GM18861 (cell line): ENCODE data around the gene CSAD.

ENCODE experiments used
- ATAC-seq: cut with Tn5 transposase; IDR thresholded peaks from one replicate; pipeline ENCODE4 v1.9.1; 2021; ENCODE audit not compliant: unreplicated experiment

The CSAD gene

GRCh38 chr12:53200107-53200457 is 19.4 kb upstream of the CSAD start:
- no peak for ATAC-seq

GRCh38 chr12:53199700-53200099 is 19.0 kb upstream of the CSAD start:
- ATAC-seq, result no peak

DNA sequence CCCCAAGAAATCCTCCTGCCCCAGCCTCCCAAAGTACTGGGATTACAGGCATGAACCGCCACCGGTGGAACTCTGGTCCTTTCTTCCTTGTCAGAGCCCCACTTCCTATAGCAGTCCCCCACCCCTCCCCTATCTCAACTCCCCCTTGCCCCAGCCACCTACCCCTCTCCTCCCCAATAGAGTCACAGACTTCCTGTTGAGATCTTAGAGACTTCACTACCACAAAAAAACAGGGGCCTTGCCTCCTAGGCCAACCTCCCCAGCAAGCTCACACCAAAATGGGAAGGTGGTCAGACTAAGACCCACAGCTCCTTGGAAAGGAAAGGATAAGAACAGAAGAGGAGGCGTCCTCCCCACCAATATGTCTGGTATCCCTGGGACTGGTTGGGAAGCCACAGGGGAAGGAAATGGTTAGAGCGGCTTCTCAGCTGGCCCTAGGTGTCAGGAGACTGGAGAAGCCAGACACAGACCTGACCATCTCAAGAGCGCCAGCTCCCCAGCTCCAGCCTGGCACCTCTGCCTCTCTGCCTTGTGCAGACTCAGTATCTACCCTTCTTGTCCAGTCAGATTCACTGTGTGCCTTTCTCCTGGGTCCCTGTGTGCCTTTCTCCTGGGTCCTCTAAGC is 17.9 kb upstream of the CSAD start:
- ATAC-seq, result no peak

DNA sequence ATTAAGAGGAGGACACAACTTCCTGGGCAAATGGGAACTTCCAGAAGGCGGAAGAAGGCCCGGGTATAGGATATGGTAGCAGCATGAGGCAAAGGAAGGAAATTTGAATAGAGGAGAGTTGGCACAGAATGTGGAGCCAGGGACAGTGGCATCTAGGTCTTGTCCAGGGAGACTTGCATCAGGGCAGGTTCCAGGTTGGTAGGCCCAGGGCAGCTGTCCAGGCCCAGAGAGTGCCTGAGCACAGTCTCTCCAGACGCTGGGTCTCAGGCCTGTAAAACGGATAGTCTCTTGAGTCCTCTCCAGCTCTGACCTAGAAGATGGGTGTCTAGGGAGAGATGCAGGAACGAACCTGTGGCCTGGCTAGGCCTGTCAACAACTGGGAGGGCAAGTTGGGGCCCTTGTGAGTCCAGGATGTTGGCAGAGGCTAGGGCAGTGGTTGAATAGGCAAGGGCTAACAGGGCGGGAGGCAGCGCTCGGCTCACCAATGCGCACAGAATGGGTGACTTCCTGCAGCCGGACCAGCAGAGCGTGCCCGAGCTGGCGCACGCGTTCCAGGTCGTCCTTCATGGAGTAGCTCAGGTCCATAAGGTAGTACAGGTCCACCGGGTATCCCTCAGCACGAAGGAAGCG is 16.4 kb upstream of the CSAD start:
- ATAC-seq, result no peak

- no peak for ATAC-seq
These were observed 15.8 kb upstream of the CSAD start for GRCh38 chr12:53196486-53196885.

GRCh38 chr12:53195516-53196420 is 15.0 kb upstream of the CSAD start:
- no peak for ATAC-seq

- ATAC-seq, result no peak
These were observed 14.2 kb upstream of the CSAD start for GRCh38 chr12:53194973-53195372.

- ATAC-seq, result no peak
These were observed 13.4 kb upstream of the CSAD start for GRCh38 chr12:53193985-53194716.

- ATAC-seq, result no peak
These were observed 12.3 kb upstream of the CSAD start for GRCh38 chr12:53193040-53193439.

GRCh38 chr12:53192531-53193021 is 11.9 kb upstream of the CSAD start:
- ATAC-seq, result no peak

DNA sequence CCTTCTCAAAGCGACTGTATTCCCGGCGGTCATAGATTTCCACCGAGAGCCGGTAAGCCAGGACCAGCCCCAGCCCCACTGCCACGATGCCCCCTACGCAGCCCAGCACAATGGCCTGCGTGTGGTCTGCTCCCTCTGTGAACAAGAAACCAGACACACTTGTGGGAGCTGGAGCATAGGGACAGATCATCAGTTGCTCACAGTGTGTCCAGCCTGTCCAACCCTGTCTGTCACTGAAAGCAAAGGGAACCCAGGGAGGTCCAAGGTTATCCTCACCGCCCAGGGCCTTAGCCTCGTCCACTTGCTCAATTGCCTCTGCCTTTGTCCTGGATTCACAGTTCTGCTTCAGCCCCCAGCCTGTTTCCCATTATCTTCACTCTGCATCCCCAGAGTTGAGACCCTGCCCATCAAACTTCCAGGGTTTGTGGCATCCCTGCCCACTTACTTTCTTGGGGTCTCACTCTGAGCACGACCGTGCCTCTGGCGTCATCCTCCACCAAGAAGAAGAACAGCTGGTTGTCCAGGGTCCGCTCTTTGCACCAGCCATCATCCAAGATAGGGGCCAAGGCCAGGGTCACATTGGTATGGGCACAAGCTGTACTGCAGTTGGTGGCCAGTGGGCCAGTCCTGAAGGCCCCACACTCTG is 11.3 kb upstream of the CSAD start:
- no peak for ATAC-seq

DNA sequence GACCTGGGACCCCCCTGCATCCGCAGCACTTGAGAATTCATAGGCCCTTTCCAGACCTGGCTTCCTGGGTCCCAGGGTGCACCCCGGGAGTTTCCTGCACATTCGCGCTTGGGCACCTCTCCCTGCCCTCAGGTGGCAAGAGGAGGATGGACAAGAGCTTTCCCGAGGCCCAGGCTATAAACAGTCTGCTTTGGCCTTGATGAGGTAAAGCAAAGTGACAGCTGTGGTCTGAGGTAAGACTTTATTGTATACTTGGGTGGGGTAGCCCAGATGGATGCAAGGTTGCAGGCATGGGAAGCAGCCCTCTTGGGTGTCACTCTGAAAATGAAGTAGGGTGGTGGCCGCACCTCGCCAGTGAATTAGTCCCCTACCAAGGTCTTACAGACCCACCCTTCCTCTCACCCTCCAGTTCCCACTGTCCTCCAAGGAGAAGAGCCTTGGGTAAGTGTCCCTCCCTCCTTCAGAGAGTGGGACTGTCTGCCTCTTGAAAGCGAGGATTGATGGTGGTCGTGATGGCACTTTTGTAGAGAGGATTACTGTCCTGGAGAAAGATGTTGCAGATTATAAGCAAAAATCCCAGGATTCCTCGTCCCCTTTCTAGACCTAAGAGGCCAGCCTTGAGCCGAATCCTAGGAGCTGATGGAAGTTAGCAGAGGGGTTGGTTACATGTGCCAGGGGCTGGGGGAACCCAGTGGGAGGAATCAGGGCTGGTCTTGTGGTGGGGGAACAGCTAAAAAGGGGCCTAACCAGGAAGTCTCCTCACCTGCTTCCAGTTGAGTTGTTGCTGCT is 10.6 kb upstream of the CSAD start:
- no peak for ATAC-seq

GRCh38 chr12:53190108-53190729 is 9.5 kb upstream of the CSAD start:
- no peak for ATAC-seq

- ATAC-seq, result no peak
These were observed 6.6 kb upstream of the CSAD start for GRCh38 chr12:53187145-53187899.

- ATAC-seq, result no peak
These were observed 6.0 kb upstream of the CSAD start for GRCh38 chr12:53186745-53187144.

GRCh38 chr12:53185582-53186153 is 4.9 kb upstream of the CSAD start:
- ATAC-seq, result no peak

DNA sequence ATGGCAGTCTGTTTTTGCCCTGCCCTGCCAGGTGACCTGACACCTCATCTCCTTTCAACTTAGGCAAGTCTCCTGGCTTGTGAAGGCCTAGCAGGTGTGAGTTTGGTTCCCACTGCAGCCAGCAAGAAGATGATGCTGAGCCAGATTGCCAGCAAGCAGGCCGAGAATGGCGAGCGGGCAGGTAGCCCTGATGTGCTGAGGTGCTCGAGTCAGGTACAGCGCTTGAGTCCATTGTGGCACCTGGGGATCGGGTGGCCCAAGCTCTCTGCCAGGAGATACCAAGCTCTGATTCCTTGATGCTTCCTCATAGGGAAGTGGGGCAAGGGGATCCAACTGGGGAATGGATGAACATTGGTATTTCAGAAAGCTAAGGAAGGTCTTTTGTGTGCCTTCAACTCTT is 4.1 kb upstream of the CSAD start:
- no peak for ATAC-seq

GRCh38 chr12:53182903-53183302 is 2.2 kb upstream of the CSAD start:
- no peak for ATAC-seq
